ENCODE measurements around the gene CLIP1. TPM values are rescaled to one million over a fixed set of nuclear protein-coding genes. Genes with fewer than 3 reads are reported as not detected.
"Not testable (repeated sequence)": the region's sequence is repeated elsewhere in the genome, so short reads cannot be mapped to it uniquely, and the experiment has no call there.

The CLIP1 gene
- total RNA-seq, 1 experiment from 2014 or later = 70.3 TPM

GRCh38 chr12:122406701-122407164 is 15.7 kb downstream of the CLIP1 start:
- DNase-seq (ENCODE audit: low read depth, low spot score) = peak; percentile 60
- in situ Hi-C loops (cut with HindIII; ENCODE audit: low pct_unique_long_range_greater_than_20kb, low sequenced_read_pairs) = no loop called here

- DNase-seq (ENCODE audit: low read depth, low spot score) = no peak
- in situ Hi-C loops (cut with HindIII; ENCODE audit: low pct_unique_long_range_greater_than_20kb, low sequenced_read_pairs) = no loop called here
Measured at GRCh38 chr12:122403831-122404230, 18.6 kb downstream of the CLIP1 start.

GRCh38 chr12:122403115-122403770 is 19.2 kb downstream of the CLIP1 start:
- in situ Hi-C loops (cut with HindIII; ENCODE audit: low pct_unique_long_range_greater_than_20kb, low sequenced_read_pairs) = no loop called here

GRCh38 chr12:122402264-122402663 is 20.2 kb downstream of the CLIP1 start:
- in situ Hi-C loops (cut with HindIII; ENCODE audit: low pct_unique_long_range_greater_than_20kb, low sequenced_read_pairs) = no loop called here
- DNase-seq (ENCODE audit: low read depth, low spot score) = no peak

More at GRCh38 chr12:122403115-122403770, 19.2 kb downstream of the CLIP1 start:
- no peak for DNase-seq (ENCODE audit: low read depth, low spot score)

- in situ Hi-C loops (cut with HindIII; ENCODE audit: low pct_unique_long_range_greater_than_20kb, low sequenced_read_pairs) = no loop called here
- DNase-seq (ENCODE audit: low read depth, low spot score) = peak; percentile 85
Measured at GRCh38 chr12:122399592-122400373, 22.7 kb downstream of the CLIP1 start.

- in situ Hi-C loops (cut with HindIII; ENCODE audit: low pct_unique_long_range_greater_than_20kb, low sequenced_read_pairs) = no loop called here
- no peak for DNase-seq (ENCODE audit: low read depth, low spot score)
Measured at GRCh38 chr12:122399254-122399591, 23.2 kb downstream of the CLIP1 start.

- in situ Hi-C loops (cut with HindIII; ENCODE audit: low pct_unique_long_range_greater_than_20kb, low sequenced_read_pairs); DNase-seq (ENCODE audit: low read depth, low spot score): not testable (repeated sequence)
Measured at GRCh38 chr12:122397981-122398380, 24.5 kb downstream of the CLIP1 start.

- in situ Hi-C loops (cut with HindIII; ENCODE audit: low pct_unique_long_range_greater_than_20kb, low sequenced_read_pairs) = no loop called here
- DNase-seq (ENCODE audit: low read depth, low spot score) = no peak
Measured at GRCh38 chr12:122395319-122395718, 27.1 kb downstream of the CLIP1 start.

- in situ Hi-C loops (cut with HindIII; ENCODE audit: low pct_unique_long_range_greater_than_20kb, low sequenced_read_pairs) = no loop called here
- no peak for DNase-seq (ENCODE audit: low read depth, low spot score)
Measured at GRCh38 chr12:122394626-122395194, 27.8 kb downstream of the CLIP1 start.

- in situ Hi-C loops (cut with HindIII; ENCODE audit: low pct_unique_long_range_greater_than_20kb, low sequenced_read_pairs) = no loop called here
- no peak for DNase-seq (ENCODE audit: low read depth, low spot score)
Measured at GRCh38 chr12:122393817-122394216, 28.7 kb downstream of the CLIP1 start.

- in situ Hi-C loops (cut with HindIII; ENCODE audit: low pct_unique_long_range_greater_than_20kb, low sequenced_read_pairs) = no loop called here
- no peak for DNase-seq (ENCODE audit: low read depth, low spot score)
Measured at GRCh38 chr12:122392411-122392810, 30.1 kb downstream of the CLIP1 start.

GRCh38 chr12:122389677-122390076 is 32.8 kb downstream of the CLIP1 start:
- no peak for DNase-seq (ENCODE audit: low read depth, low spot score)
- in situ Hi-C loops (cut with HindIII; ENCODE audit: low pct_unique_long_range_greater_than_20kb, low sequenced_read_pairs) = no loop called here

- DNase-seq (ENCODE audit: low read depth, low spot score) = no peak
- in situ Hi-C loops (cut with HindIII; ENCODE audit: low pct_unique_long_range_greater_than_20kb, low sequenced_read_pairs) = no loop called here
Measured at GRCh38 chr12:122387887-122388286, 34.6 kb downstream of the CLIP1 start.

GRCh38 chr12:122385171-122386016 is 37.1 kb downstream of the CLIP1 start:
- in situ Hi-C loops (cut with HindIII; ENCODE audit: low pct_unique_long_range_greater_than_20kb, low sequenced_read_pairs) = no loop called here
- DNase-seq (ENCODE audit: low read depth, low spot score) = no peak

- in situ Hi-C loops (cut with HindIII; ENCODE audit: low pct_unique_long_range_greater_than_20kb, low sequenced_read_pairs) = no loop called here
- DNase-seq (ENCODE audit: low read depth, low spot score) = no peak
Measured at GRCh38 chr12:122382919-122383350, 39.5 kb downstream of the CLIP1 start.

- no peak for DNase-seq (ENCODE audit: low read depth, low spot score)
- in situ Hi-C loops (cut with HindIII; ENCODE audit: low pct_unique_long_range_greater_than_20kb, low sequenced_read_pairs) = no loop called here
Measured at GRCh38 chr12:122381021-122381420, 41.4 kb downstream of the CLIP1 start.

- in situ Hi-C loops (cut with HindIII; ENCODE audit: low pct_unique_long_range_greater_than_20kb, low sequenced_read_pairs); DNase-seq (ENCODE audit: low read depth, low spot score): not testable (repeated sequence)
Measured at GRCh38 chr12:122376751-122377150, 45.7 kb downstream of the CLIP1 start.

GRCh38 chr12:122374707-122375106 is 47.8 kb downstream of the CLIP1 start:
- in situ Hi-C loops (cut with HindIII; ENCODE audit: low pct_unique_long_range_greater_than_20kb, low sequenced_read_pairs) = no loop called here

More at GRCh38 chr12:122374707-122375106, 47.8 kb downstream of the CLIP1 start:
- no peak for DNase-seq (ENCODE audit: low read depth, low spot score)
